H1 (cell line): ENCODE data around the gene HTR4. TPM values are rescaled to one million over a fixed set of nuclear protein-coding genes. Genes with fewer than 3 reads are reported as not detected.

Experiments
- CTCF ChIA-PET: fragments of 300-600 bp; sonication (Branson Sonifier 250); formaldehyde crosslinking; loops from one replicate; lab custom pipeline; 2021; ENCODE audit not compliant: partially characterized antibody; lab: Charles Lee
- POLR2A ChIA-PET: fragments of 300-600 bp; sonication (Branson Sonifier 250); formaldehyde crosslinking; loops from one replicate; lab custom pipeline; 2021; ENCODE audit warnings: inconsistent platforms; ENCODE audit not compliant: partially characterized antibody; lab: Charles Lee
- DNase-seq, 2 experiments: peaks; one replicate each; pipeline versions ENCODE4 v3.0.0 to v3.0.0-alpha.2; 2010 to 2022; ENCODE audit warnings: low spot score in 2 of 2, low read depth in 1 of 2, mixed read lengths in 1 of 2
- FAIRE-seq: peaks from 2 replicates; lab custom pipeline; 2011; peaks lifted over from hg19 to GRCh38; lab: Jason Lieb, UNC
- H2AFZ ChIP-seq: 2 replicates; pipeline ENCODE4 v1.8.1; 2012; ENCODE audit warnings: low read length, inconsistent platforms
- H2AK5ac ChIP-seq: 2 replicates; pipeline ENCODE4 v1.6.1; 2013; ENCODE audit warnings: low read depth, low read length
- H2BK120ac ChIP-seq: replicated peaks from 2 replicates; pipeline ENCODE3; 2013; ENCODE audit warnings: low read depth, low read length, inconsistent platforms
- H2BK12ac ChIP-seq: 2 replicates; pipeline ENCODE4 v1.6.1; 2013; ENCODE audit warnings: low read depth, low read length
- H2BK15ac ChIP-seq: 2 replicates; pipeline ENCODE4 v1.6.1; 2013; ENCODE audit warnings: low read length
- H2BK20ac ChIP-seq: 2 replicates; pipeline ENCODE4 v1.6.1; 2013; ENCODE audit warnings: low read length
- H2BK5ac ChIP-seq: 2 replicates; pipeline ENCODE4 v1.6.1; 2013; ENCODE audit warnings: low read depth, low read length
- H3K14ac ChIP-seq: 2 replicates; pipeline ENCODE4 v1.6.1; 2013; ENCODE audit warnings: inconsistent platforms; ENCODE audit not compliant: insufficient read length
- H3K18ac ChIP-seq: 2 replicates; pipeline ENCODE4 v1.6.1; 2013; ENCODE audit warnings: low read length; ENCODE audit errors: extremely low read depth
- H3K23ac ChIP-seq: 2 replicates; pipeline ENCODE4 v1.6.1; 2013; ENCODE audit warnings: inconsistent platforms; ENCODE audit not compliant: insufficient read length
- H3K23me2 ChIP-seq: 2 replicates; pipeline ENCODE4 v1.6.1; 2013; ENCODE audit warnings: low read depth, low read length
- H3K27ac ChIP-seq: 2 replicates; pipeline ENCODE4 v1.6.1; 2011; ENCODE audit warnings: low read depth, low read length, inconsistent platforms
- H3K27me3 ChIP-seq, 4 experiments: replicated peaks in 1 of 4; 1 replicate in 1 of 4; 2 replicates in 3 of 4; pipeline versions ENCODE4 v1.6.1 to v1.8.1; 2011 to 2013; ENCODE audit warnings: low read length in 3 of 4, mild to moderate bottlenecking in 3 of 4, inconsistent platforms in 2 of 4, mixed read lengths in 2 of 4, moderate library complexity in 1 of 4; ENCODE audit not compliant: control insufficient read depth in 3 of 4, insufficient read depth in 3 of 4; ENCODE audit errors: extremely low read depth in 1 of 4
- H3K36me3 ChIP-seq, 4 experiments: 2 replicates each; pipeline versions ENCODE4 v1.6.1 to v1.8.1; 2011 to 2013; ENCODE audit warnings: mild to moderate bottlenecking in 4 of 4, low read length in 3 of 4, moderate library complexity in 2 of 4, control low read depth in 1 of 4, inconsistent platforms in 1 of 4; ENCODE audit not compliant: insufficient read depth in 4 of 4, control insufficient read depth in 2 of 4
- H3K4ac ChIP-seq: replicated peaks from 2 replicates; pipeline ENCODE3; 2013; ENCODE audit warnings: low read length, low read depth, mixed read lengths, inconsistent platforms; ENCODE audit not compliant: insufficient read length
- H3K4me1 ChIP-seq, 4 experiments: replicated peaks in 1 of 4; 1 replicate in 1 of 4; 2 replicates in 3 of 4; pipeline versions ENCODE4 v1.6.1 to v1.8.1; 2011 to 2013; ENCODE audit warnings: low read length in 3 of 4, inconsistent platforms in 2 of 4, mixed read lengths in 1 of 4; ENCODE audit not compliant: insufficient read depth in 4 of 4, control insufficient read depth in 3 of 4
- H3K4me2 ChIP-seq, 2 experiments: 2 replicates each; pipeline versions ENCODE4 v1.6.1 to v1.8.1; 2011 to 2013; ENCODE audit warnings: low read depth in 2 of 2, low read length in 2 of 2, control low read depth in 1 of 2, inconsistent platforms in 1 of 2, mild to moderate bottlenecking in 1 of 2; ENCODE audit not compliant: insufficient read depth in 1 of 2
- H3K4me3 ChIP-seq, 4 experiments: fragments of 200-600, 300-600 bp in 1 of 4; sonication (generic), shearing (Covaris generic), sonication (Bioruptor Twin) in 1 of 4; 2 replicates each; pipeline versions ENCODE4 v1.5.1 to v1.8.1; 2011 to 2016; ENCODE audit warnings: low read length in 4 of 4, low read depth in 3 of 4, control low read depth in 2 of 4, inconsistent platforms in 2 of 4, mild to moderate bottlenecking in 2 of 4, mixed read lengths in 1 of 4, moderate library complexity in 1 of 4; ENCODE audit not compliant: insufficient read depth in 2 of 4; ENCODE audit errors: extremely low read depth in 1 of 4
- H3K56ac ChIP-seq: replicated peaks from 2 replicates; pipeline ENCODE3; 2013; ENCODE audit warnings: low read depth, mild to moderate bottlenecking, mixed read lengths, low read length, inconsistent platforms; ENCODE audit not compliant: insufficient read length
- H3K79me1 ChIP-seq: 2 replicates; pipeline ENCODE4 v1.6.1; 2013; ENCODE audit warnings: low read depth, low read length, control low read depth
- H3K79me2 ChIP-seq, 2 experiments: 2 replicates each; pipeline versions ENCODE4 v1.6.1 to v1.8.1; 2012 to 2013; ENCODE audit warnings: low read length in 2 of 2, mild to moderate bottlenecking in 2 of 2, inconsistent platforms in 1 of 2; ENCODE audit not compliant: insufficient read depth in 2 of 2, control insufficient read depth in 1 of 2
- H3K9ac ChIP-seq, 4 experiments: replicated peaks in 1 of 4; 1 replicate in 1 of 4; 2 replicates in 3 of 4; pipeline versions ENCODE4 v1.6.1 to v1.8.1; 2011 to 2013; ENCODE audit warnings: low read depth in 3 of 4, low read length in 3 of 4, control low read depth in 2 of 4, mild to moderate bottlenecking in 2 of 4, moderate library complexity in 2 of 4, inconsistent platforms in 1 of 4; ENCODE audit errors: extremely low read depth in 1 of 4
- H3K9me3 ChIP-seq, 2 experiments: 2 replicates each; pipeline versions ENCODE4 v1.6.1 to v1.8.1; 2012 to 2013; ENCODE audit warnings: mild to moderate bottlenecking in 2 of 2, moderate library complexity in 2 of 2, control low read depth in 1 of 2, inconsistent platforms in 1 of 2, low read depth in 1 of 2, low read length in 1 of 2, mixed read lengths in 1 of 2; ENCODE audit not compliant: insufficient read depth in 2 of 2
- H4K20me1 ChIP-seq, 2 experiments: replicated peaks in 1 of 2; 2 replicates each; pipeline versions ENCODE3 to v1.8.1; 2011 to 2013; ENCODE audit warnings: inconsistent platforms in 2 of 2, low read length in 2 of 2, mild to moderate bottlenecking in 1 of 2; ENCODE audit not compliant: insufficient read depth in 2 of 2, control insufficient read depth in 1 of 2
- H4K5ac ChIP-seq: 2 replicates; pipeline ENCODE4 v1.6.1; 2013; ENCODE audit warnings: low read length, low read depth, mixed read lengths, inconsistent platforms; ENCODE audit not compliant: insufficient read length
- H4K8ac ChIP-seq: 2 replicates; pipeline ENCODE4 v1.8.0; 2013; ENCODE audit warnings: mild to moderate bottlenecking, moderate library complexity, low read length, inconsistent platforms; ENCODE audit not compliant: insufficient read depth; ENCODE audit errors: extremely low read depth
- H4K91ac ChIP-seq: replicated peaks from 2 replicates; pipeline ENCODE3; 2013; ENCODE audit warnings: low read length, mixed read lengths, inconsistent platforms; ENCODE audit not compliant: insufficient read length
- EGR1 ChIP-seq: IDR thresholded peaks from 2 replicates; pipeline ENCODE4 v1.6.1; 2011; ENCODE audit warnings: low read depth, low read length, borderline replicate concordance
- EP300 ChIP-seq, 2 experiments: IDR thresholded peaks; 1 replicate in 1 of 2; 2 replicates in 1 of 2; pipeline ENCODE4 v1.6.1; 2011 to 2012; ENCODE audit warnings: low read depth in 2 of 2, low read length in 2 of 2, mild to moderate bottlenecking in 2 of 2, borderline replicate concordance in 1 of 2, inconsistent platforms in 1 of 2, moderate library complexity in 1 of 2
- KDM1A ChIP-seq: fragments of 200-600, 300-600 bp; sonication (generic); IDR thresholded peaks from 2 replicates; pipeline ENCODE4 v1.7.1; 2016; ENCODE audit warnings: mild to moderate bottlenecking, low read length, borderline replicate concordance
- KDM4A ChIP-seq: IDR thresholded peaks from one replicate; pipeline ENCODE4 v1.7.1; 2012; ENCODE audit warnings: low read depth, mild to moderate bottlenecking, moderate library complexity, low read length, inconsistent platforms; ENCODE audit not compliant: severe bottlenecking
- NRF1 ChIP-seq: IDR thresholded peaks from 2 replicates; pipeline ENCODE4 v1.6.1; 2011; ENCODE audit warnings: mild to moderate bottlenecking, low read depth, low read length, improper control_type of control experiment
- PHF8 ChIP-seq: fragments of 200-600 bp; sonication (generic); conservative IDR thresholded peaks from 2 replicates; pipeline ENCODE4 v1.7.1; 2012; ENCODE audit warnings: low read depth, mild to moderate bottlenecking, inconsistent platforms, low read length, moderate library complexity
- POLR2AphosphoS5 ChIP-seq: IDR thresholded peaks from 2 replicates; pipeline ENCODE4 v1.6.1; 2011; ENCODE audit warnings: low read depth, low read length
- POU5F1 ChIP-seq: IDR thresholded peaks from 2 replicates; pipeline ENCODE4 v1.6.1; 2011; ENCODE audit warnings: low read depth, mild to moderate bottlenecking, low read length, moderate library complexity
- RFX5 ChIP-seq: IDR thresholded peaks from 2 replicates; pipeline ENCODE4 v1.6.1; 2011; ENCODE audit warnings: low read depth, low read length, improper control_type of control experiment, borderline replicate concordance
- polyA plus RNA-seq, 7 experiments: library from polyadenylated mRNA; depleted of rRNA in 3 of 7; stranded (reverse) in 5 of 7; unstranded in 2 of 7; fragments of >200 nt in 5 of 7; fragments of 200-250 nt in 2 of 7; gene quantifications; 1 replicate in 5 of 7; 2 replicates in 1 of 7; 4 replicates in 1 of 7; pipeline versions ENCODE4 v1.2.1 to v1.2.3, GENCODE V29; 2011 to 2013; ENCODE audit warnings: missing spikeins in 2 of 7, mixed read lengths in 2 of 7
- total RNA-seq: library from RNA; stranded (reverse); fragmentation: NEBNext Ultra II Directional; extraction: Animal tissue kit (Norgen Biotek cat#: 25700); gene quantifications from 2 replicates; pipeline ENCODE4 v1.2.1, GENCODE V29; 2021
- TF ChIP-seq, protein P1 (sequence below): IDR thresholded peaks from 2 replicates; pipeline ENCODE4 v1.6.1; 2012; ENCODE audit warnings: low read length, inconsistent platforms

HTR4 gene
- total and polyA plus RNA-seq, 2 of the 8 experiments (the other 6 are each of a cell fraction or from before 2014, with no cell fraction given): not detected

GRCh38 chr5:148584103-148584502, 70.2 kb downstream of the HTR4 start:
- H3K56ac ChIP-seq: no peak overlapping the region
- H3K4me2 ChIP-seq: no peak overlapping the region
- no peak for DNase-seq
- no peak overlapping the region for H3K18ac ChIP-seq
- no peak overlapping the region for H3K14ac ChIP-seq
- no peaks in the 10 kb centered on the region for H4K20me1 ChIP-seq
- H2BK20ac ChIP-seq: no peak overlapping the region
- H2AK5ac ChIP-seq: no peak overlapping the region
- H3K27ac ChIP-seq: no peak overlapping the region
- H3K79me2 ChIP-seq: no peaks in the 10 kb centered on the region
- H3K9ac ChIP-seq: no peak overlapping the region
- H2BK5ac ChIP-seq: no peak overlapping the region
- H3K23ac ChIP-seq: no peak overlapping the region
- H4K5ac ChIP-seq: no peak overlapping the region
- no peak overlapping the region for H3K4ac ChIP-seq
- no peak overlapping the region for H4K91ac ChIP-seq
- H3K4me3 ChIP-seq: no peak overlapping the region
- H2AFZ ChIP-seq: no peak overlapping the region
- no peak for FAIRE-seq
- H3K4me1 ChIP-seq: peaks cover 0 to 4% (median 0%) of the 10 kb centered on the region in 4 experiments; a peak in 1 of 7 replicates
- ChIA-PET CTCF (interaction anchor here (0.6 to 1.7 kb wide), 6 partner anchors 17 to 538 kb away, joined by 3 to 5 read pairs (median 4); no protein-coding TSS in a partner anchor), POLR2A (no interaction called here)
- TF ChIP-seq PHF8 (no peak), KDM1A (no peak), POU5F1 (no peak), RFX5 (no peak), NRF1 (no peak), KDM4A (no peak), EP300 (IDR thresholded peaks at IDR 0.05; ENCODE audit: borderline replicate concordance in 1 of 2, low read depth in 2 of 2, low read length in 2 of 2) (no peak), EGR1 (no peak), POLR2AphosphoS5 (no peak)
- TF ChIP-seq, protein P1, sequence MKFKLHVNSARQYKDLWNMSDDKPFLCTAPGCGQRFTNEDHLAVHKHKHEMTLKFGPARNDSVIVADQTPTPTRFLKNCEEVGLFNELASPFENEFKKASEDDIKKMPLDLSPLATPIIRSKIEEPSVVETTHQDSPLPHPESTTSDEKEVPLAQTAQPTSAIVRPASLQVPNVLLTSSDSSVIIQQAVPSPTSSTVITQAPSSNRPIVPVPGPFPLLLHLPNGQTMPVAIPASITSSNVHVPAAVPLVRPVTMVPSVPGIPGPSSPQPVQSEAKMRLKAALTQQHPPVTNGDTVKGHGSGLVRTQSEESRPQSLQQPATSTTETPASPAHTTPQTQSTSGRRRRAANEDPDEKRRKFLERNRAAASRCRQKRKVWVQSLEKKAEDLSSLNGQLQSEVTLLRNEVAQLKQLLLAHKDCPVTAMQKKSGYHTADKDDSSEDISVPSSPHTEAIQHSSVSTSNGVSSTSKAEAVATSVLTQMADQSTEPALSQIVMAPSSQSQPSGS: no peak
- no peaks in the 10 kb centered on the region for H3K27me3 ChIP-seq
- no peak overlapping the region for H2BK15ac ChIP-seq
- no peak overlapping the region for H2BK120ac ChIP-seq
- H3K79me1 ChIP-seq: no peaks in the 10 kb centered on the region
- H2BK12ac ChIP-seq: no peak overlapping the region
- no peaks in the 10 kb centered on the region for H3K23me2 ChIP-seq
- no peak overlapping the region for H4K8ac ChIP-seq
- H3K9me3 ChIP-seq: no peaks in the 10 kb centered on the region
- no peaks in the 10 kb centered on the region for H3K36me3 ChIP-seq
